GM19324 (cell line): ENCODE data around the gene ARMH3.

ENCODE experiments used
- ATAC-seq: cut with Tn5 transposase; IDR thresholded peaks from one replicate; pipeline ENCODE4 v1.9.1; 2021; ENCODE audit warnings: mild to moderate bottlenecking, moderate library complexity; ENCODE audit not compliant: unreplicated experiment, low FRiP score

Gene ARMH3

DNA sequence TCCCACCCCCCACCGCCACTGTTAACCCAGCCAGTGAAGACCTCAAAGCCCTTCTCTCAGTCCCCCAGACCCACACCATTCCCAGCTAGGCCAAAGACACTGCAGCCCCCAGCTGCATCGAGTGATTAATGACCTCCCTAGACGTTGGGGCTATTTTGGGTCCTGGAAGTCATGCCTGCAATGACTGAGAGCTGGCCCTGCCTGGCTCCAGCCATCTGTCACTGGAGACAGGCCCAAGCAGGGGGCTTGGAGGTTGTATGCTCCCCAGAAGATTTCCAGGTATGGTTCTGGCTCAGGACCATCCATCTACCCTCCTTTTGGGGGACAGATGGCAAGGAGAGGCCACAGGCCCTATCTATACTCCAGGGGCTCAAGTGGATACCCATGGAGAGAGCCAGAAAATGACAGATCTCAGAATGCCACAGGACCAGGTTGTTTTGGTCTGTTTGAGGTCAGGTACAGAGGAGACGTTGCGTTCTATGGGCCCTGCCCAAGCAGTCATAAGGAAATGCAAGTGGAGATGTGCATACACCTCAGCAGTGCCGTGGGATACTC, 217.5 kb downstream of the ARMH3 start:
- no peak for ATAC-seq

DNA sequence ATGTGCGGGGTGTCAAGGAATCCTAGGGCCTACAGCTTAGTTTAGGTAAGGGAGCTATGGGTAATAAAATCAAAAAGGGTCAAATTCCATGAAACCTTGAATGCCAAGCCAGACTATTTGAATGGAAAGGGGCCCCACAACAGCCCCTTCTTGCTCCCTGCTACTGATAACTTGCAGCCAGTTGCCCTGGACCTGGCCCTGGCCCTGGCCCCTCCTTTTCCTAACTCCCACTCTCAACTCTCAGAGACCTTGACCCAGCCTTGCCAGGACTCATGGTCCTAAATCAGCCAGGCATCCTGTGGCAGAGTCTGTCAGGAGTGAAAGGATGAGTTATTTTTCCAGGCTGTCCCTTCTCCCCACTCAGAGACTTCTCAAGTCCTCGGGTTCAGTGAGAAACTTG, 218.2 kb downstream of the ARMH3 start:
- ATAC-seq: no peak

DNA sequence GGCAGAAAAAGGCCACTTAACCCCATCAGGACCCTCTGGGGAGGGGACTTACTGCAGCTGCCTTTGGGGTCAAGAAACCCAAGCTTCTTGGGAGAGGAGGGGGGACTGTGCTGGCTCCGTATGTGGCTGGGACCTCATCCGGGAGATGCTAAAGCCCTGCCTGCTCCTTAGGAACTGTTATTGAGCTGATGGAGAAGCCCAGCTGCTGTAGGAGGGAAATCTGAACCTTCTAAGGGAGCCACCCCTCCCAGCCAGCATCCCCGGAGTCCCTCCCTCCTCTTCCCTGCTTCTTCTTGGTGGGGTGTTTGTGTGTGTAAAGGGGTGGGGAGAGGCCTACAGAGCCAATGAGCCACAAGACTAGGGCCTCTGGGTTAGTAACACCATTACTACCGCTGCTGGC, 220.6 kb downstream of the ARMH3 start:
- ATAC-seq: no peak

DNA sequence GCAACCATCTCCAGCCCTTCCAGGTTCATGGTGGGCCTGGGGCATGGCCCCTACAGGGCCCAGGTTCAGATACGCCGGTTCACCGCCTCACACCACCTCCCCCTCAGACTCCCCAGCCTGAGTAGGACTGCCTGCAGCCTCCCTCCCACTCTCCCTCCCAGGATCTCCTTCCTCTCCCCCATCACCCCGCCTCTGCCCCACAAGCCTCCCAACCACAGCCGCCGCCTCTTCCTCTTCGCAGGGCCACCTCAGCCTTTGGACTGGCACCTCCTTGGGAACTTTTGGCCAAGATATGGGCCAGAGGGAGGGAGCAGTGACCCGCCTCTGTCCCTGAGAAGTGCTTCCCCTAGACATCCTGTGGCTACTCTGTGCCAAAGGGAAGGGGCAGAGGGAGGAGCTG, 221.6 kb downstream of the ARMH3 start:
- ATAC-seq: no peak

DNA sequence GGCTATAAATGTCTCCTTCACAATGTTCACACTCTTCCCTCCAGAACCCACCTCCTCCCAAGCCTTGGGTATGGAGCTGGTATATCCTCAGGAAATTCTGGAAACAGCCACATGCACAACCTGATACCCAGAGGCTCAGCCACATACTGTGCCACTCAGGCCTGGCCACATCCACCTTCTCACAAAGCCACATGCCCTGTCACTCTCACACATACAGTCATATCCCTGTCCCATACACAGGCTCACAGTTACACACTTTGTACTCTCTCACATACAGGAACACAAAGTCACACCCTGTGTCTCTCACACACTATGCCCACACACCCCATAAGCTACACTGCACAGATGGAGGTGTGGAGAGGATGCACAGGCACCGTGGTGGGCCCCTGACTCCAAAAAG, 222.5 kb downstream of the ARMH3 start:
- ATAC-seq: no peak

DNA sequence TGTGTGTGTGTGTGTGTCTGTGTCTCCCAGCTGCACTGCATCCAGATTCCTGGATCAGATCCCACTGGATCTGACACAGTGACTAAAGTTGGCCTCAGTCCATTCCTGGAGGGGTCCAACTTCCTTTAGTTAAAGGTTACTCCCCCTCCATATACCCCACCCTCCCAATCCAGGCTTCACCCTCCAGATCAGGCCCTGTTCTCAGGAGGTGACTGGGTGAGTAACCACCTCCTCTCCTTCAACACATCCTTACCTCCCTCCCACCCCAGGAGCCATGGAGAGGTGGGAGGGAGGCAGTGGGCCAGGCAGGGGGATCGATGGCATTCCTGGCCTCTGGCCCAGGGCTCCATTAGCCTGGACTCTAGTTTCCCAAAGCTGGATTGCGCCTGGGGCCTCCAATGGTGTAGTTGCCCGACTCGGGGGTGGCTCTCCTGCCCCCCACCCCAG, 223.6 kb downstream of the ARMH3 start:
- ATAC-seq: no peak

DNA sequence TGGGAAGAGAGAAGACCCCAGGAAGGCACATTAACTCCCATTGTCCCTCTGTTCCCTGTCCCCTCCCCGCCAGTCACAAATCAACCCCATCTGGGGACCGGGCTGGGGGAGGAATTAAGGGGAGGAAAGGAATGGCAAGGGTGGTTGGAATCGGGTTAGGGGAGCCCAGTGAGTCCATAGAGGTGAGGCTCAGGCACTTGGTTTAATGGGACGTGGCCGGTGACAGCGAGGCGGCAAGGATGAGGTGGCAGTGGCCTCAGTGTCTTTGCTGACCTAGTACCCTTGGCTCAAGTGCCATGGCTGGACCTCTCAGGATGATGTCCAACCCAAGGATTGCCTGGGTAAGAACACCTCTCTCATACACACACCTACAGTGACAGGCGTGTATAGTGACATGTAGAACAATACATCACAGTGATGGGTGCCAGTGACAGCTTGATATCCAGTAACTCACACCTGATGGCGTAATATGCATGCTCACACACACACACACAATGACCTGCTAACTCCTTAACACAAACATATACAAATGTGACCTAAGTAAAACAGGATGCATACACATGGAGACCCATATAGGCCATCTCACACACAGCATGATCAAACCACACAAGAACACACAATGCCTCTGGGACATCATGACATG, 224.7 kb downstream of the ARMH3 start:
- no peak for ATAC-seq

DNA sequence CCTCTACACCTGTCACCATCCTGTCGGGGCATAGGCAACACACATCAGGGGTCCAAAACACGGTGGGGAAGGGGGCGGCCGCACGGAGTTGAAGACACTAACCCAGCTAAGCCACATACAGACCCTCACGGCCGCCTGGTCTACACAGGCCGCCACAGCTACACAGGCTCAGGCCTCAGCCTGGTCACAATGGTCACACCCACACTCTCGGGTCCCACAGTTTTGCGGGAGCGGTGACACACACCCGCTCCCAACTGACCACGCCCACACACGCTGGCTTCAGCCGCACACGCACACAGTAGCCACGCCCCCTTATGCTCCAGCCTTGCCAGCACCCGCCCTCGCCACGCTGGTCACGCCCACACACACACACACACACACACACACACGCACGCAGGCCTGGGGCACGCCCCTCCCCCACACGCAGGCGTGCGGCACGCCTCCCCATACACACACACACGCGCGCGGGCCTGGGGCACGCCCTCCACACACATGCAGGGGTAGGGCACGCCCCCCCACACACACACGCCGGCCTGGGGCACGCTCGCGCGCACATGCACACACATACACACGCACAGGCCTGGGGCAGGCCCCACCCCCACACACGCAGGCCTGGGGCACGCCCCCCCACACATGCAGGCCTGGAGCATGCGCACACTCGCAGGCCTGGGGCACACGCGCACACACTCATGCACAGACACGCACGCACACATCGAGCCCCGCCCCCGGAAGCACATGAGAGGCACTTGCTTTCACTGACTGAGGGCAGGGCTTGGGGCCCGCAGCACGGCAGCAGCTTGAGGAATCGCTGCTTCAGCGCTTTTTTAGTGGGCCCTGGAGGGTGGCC, 225.4 kb downstream of the ARMH3 start:
- peak; percentile 77 for ATAC-seq

DNA sequence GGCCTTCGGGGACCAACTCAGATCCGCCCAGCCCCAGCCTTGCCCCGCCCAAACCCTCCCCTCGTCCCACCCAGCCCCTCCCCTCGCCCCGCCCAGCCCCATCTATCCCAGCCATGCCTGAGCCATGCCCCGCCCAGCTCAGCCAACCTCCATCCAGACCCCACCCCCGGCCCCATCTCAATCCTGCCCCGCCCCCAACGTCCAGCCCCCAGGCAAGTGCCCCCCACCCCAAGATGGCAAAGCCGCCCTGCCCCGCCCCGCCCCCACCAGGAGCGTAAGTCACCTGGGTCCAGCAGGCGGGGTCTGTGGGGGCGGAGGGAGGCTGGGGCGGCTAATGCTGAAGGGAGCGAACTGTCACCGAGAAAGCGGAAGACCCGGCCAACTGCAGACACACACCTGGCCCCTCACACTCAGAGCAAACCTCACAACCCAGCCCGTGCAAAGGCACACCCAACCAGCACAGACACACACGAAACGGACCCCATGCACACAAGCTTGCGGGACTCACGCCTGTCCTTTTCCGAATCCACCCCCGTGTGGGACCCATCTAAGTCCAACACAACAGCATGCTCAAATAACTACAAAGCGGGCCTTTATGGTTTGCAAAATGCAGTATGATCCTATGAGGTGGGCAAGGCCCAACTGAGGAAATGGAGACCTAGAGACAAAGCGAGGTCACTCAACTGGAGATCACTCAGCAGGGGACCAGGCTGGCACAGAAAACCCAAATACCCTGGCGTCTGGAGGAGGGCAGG, 226.2 kb downstream of the ARMH3 start:
- peak; percentile 15 for ATAC-seq

DNA sequence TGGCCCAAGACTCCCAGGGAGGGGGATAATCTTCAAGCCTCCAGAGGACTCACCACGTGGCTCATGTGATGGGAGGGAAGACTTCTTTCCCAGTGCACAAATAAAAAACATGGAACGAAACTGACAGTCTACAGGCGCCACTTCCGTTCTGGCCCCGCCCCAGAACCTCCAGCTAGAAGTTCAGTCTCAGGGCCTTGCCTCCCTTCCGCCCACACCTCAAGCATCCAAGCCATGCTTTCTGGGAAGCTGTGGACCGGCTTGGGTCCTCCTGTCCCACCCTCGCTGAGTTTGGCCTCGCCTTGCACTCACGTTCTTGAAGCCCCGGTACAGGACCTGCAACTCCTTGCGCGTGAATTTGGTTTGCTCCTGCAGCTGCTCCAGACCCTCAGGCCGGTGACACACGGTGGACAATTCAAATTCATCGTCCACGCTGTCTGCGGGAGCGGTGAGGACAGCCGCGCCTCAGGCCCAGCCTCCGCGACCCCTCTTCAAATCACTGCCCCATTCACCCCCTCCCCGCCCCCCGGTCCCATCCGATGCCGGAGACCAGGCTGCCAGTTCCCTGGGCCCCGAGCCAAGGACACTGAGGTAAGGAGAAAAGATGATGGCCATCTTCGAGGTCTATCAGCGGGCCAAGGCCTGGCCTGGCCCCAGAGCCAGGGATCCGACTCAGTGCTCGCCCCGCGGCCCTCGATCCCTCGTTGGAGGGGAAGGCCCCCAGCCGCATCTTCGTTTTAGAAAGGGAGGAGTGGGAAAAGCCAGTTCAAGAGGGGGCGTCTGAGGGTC, 227.0 kb downstream of the ARMH3 start:
- ATAC-seq: no peak

DNA sequence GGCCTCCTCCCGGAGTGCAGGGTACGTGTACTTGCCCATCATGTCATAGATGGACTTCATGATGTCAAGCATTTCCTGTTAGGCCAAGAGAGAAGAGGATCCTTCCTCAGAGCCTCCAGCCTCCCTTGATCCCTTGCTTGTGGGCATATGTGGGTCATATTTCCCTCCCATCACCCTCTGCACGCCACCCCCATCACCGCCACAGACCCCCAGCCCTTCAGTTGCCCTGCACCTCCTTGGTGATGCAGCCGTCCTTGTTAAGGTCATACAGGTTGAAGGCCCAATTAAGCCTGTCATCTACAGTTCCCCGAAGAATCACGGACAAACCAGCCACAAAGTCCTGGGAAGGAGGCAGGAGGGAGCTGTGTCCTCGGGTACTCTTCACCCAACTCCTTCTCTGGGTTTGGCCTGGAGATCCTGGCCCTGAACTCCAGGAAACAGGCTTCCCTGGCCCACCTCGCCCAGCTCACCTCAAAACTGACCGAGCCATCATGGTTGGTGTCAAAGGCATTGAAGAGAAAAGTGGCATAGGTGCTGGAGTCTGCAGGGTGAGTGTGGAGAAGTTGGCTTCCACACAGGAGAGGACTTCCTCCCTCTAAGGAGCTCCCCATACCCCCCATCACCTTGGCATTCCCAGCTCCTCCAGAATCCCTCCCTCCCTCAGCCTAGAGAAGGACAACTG, 227.9 kb downstream of the ARMH3 start:
- no peak for ATAC-seq

DNA sequence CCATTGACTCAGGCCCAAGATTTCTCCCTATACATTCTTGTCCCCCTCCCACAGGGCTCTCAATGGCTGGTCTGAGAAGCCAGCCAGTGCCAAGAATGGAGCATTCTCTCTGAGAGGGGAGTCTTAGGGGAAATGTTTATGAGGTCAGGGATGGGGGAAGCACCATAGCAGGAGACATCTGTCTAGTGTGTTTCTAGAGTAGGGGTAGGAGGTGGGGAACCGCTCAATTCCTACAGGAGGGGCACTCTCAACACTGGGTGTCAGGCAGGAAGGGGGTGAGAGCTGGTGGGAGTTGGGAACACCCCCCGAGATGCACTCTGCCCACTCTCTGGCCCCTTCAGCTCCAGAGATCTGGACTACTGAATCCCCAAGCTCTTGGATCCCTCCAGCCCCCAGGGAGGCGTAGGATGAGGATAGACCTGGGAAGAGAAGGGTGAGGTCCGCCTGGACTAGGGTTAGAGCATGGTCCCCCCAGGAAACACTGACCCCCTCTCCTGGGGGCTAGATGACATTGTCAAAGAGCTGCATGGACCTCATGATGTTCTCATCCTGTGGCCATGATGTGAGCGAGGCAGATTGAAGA, 229.0 kb downstream of the ARMH3 start:
- no peak for ATAC-seq

DNA sequence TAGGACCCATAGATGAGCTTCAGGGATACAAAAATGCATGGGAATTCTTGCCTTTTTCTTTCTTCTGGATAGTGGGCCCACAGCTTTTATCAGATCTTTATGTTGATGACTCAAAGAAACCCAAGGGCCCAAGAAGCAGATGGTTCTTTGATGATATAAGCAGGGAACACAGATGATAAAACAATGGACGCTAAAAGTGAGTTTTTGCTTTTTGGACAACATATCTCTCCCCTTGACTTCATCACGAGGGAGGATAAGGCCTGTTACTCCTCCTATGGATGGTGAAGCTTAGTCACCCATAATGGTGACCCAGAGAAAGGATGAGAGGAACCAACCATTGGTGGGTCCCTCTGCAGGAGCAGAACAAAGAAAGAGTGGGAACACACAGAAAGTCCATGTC, 231.2 kb downstream of the ARMH3 start:
- no peak for ATAC-seq

DNA sequence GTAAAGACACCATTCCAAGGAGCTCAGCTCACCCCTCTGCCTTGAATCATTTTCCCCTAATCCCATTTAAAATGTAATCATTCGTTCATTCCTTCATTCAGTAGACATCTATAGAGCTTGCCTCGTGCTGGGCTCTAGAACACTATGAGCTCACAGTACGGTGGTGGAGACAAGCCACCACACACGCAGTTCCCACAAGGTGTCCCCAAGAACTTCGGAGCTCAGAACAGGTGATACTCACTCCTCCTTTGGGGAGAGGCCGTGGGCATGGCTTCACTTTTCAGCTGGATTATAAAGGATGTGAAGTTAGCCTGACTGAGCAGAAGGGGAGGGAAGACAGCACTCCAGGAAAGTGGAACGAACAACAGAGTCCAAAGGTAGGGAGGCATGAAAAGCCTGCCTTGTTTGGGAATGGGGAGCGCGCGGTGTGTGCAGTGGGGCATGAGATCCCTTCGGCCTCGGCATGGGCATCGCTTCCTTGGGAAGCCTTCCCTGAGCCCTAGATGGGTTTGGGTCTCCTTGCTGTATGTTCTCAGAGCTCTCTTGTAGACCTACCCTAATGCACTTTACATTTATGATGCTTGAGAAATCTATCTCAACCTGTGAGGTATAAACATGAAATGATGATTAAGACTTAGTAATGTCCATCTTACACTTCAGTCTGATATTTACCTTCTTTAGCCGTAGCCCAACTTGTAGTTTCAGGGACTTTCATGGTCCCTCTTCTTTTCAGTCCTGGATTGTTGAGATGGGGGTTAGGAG, 236.9 kb downstream of the ARMH3 start:
- ATAC-seq: no peak

DNA sequence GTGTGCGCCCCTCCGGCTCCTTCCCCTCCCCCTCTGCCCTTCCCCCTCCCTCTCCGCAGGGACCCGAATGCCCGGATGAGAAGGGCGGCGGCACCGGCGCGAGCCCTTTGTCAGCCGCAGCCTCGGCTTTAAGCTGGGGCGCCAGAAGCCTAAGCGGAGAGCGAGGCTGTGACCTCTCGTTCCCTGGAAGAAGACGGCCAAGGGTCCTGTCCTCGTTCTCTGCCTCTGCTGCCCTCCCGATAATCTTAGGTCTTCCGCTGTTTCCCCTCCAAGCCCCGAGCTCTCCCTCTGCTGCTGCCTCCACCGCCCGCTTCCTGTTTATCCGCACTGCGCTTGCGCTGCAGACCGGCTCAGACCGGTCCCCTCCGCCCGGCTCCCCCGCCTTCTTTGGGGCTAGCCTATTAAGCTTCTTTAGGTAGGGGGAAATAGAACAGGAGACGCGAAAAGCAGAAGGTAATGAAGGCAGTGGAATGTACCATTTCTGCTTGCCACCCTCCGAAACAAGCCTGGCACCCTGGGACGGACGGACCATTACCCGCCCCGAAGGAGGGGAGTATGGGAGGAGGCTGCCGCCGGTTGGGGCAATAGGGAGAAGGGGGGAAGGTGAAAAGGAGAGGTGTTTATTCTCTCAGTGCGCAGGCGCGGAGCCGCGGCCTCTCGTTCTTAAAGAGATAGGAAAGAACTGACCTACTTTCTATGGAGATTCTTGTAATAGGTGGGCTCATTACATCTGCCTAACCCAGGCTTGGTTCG, 237.7 kb downstream of the ARMH3 start, which contains the start of gene OGA:
OGA (minus strand) TSS at position 326 of the 753 bp plus-strand sequence. CDS start 422 bp downstream, outside the sequence.
- ATAC-seq: peak; percentile 87

DNA sequence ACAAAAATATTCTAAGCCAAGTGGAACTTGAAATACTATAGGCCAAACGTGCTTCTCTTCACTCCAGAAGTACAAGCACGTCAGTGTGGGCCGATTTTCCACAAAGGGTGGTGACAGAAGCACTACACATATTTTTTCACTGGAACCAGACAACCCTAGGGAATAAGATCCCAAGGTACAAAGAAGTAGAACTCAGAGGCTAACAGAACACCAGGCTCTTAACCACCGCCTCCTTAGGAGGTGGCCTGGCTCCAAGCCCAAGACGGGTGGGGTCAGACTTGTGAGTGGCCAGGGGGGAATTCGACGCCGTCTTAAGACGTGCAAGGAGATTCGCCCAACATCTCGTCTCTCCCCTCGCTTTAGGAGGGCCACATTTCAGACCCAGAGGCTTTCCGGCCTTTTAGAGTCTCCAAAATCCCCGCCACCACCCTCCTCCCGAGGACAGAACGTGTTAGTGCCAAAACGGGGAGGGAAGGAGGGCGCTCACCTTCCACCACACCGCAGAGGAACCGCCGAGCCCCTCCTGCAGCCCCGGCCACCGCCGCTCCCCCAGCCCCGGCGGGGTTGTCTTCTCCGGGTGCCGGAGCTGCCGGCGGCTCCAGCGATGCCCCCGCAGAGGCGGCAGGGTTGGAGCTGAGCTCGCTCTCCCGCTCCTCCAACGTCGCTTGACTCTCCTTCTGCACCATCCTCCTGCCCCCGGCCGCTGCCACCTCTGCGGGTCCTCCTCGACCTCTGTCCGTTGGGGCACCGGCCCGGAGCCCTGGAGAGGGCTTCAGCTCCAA, 238.4 kb downstream of the ARMH3 start:
- peak; percentile 5 for ATAC-seq

DNA sequence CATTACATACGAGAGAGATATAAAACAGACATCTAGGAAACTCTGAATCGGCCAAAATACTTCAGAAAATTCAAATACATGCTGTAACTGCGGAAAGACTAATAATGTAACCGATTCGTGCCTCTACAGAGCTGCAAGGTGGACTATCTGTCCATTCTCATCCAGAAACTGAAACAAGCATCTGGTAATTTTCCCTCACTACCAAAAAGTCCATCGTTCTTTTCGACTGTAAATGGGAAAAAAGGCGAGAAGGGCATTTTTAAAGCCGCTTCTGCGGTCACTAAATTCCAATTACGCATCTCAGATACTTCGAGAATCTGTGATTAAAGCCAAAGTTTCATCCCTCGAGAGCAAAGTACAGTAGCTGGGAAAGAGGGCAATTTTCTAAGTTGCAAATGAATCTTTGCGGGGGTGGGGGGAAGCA, 239.0 kb downstream of the ARMH3 start:
- no peak for ATAC-seq
